Calu3 (cell line): ENCODE measurements around the gene DCTN3. TPM values are rescaled to one million over a fixed set of nuclear protein-coding genes. Genes with fewer than 3 reads are reported as not detected.
A peak's percentile ranks its signal among the peaks of the same experiment; 100 is the strongest.

Experiments
- BruUV-seq: library from RNA; stranded (reverse); fragments of 400-500 nt; replicated peaks from 2 replicates; lab custom pipeline; 2021; lab: Mats Ljungman, UMichigan
- CTCF ChIA-PET: fragments of 300-600 bp; sonication (Branson Sonifier 250); formaldehyde crosslinking; loops from one replicate; lab custom pipeline; 2022; ENCODE audit warnings: antibody characterized with exemption; lab: Charles Lee
- DNase-seq: peaks from one replicate; pipeline ENCODE4 v3.0.0; 2022
- H3K27ac Mint-ChIP-seq: one replicate; pipeline ENCODE4 v1.8.0; 2022; ENCODE audit warnings: mixed read lengths; ENCODE audit not compliant: unreplicated experiment
- H3K27me3 Mint-ChIP-seq: one replicate; pipeline ENCODE4 v1.8.0; 2022; ENCODE audit warnings: mixed read lengths; ENCODE audit not compliant: unreplicated experiment
- H3K36me3 Mint-ChIP-seq: one replicate; pipeline ENCODE4 v1.8.0; 2022; ENCODE audit warnings: mild to moderate bottlenecking, moderate library complexity, mixed read lengths; ENCODE audit not compliant: insufficient read depth, unreplicated experiment
- H3K4me1 Mint-ChIP-seq: one replicate; pipeline ENCODE4 v1.8.0; 2022; ENCODE audit warnings: mild to moderate bottlenecking, low read depth, mixed read lengths; ENCODE audit not compliant: unreplicated experiment
- H3K4me3 Mint-ChIP-seq: one replicate; pipeline ENCODE4 v1.8.0; 2022; ENCODE audit warnings: mild to moderate bottlenecking, low read depth, moderate library complexity, mixed read lengths; ENCODE audit not compliant: unreplicated experiment
- H3K9me3 Mint-ChIP-seq: one replicate; pipeline ENCODE4 v1.8.0; 2022; ENCODE audit warnings: low read depth, mixed read lengths; ENCODE audit not compliant: unreplicated experiment
- intact Hi-C: fragments of 100-400 bp; cut with micrococcal nuclease; formaldehyde crosslinking; loops from one replicate; pipeline ENCODE4 v1.10.0; 2022; ENCODE audit not compliant: unreplicated experiment
- total RNA-seq: library from RNA; stranded (reverse); gene quantifications from 2 replicates; pipeline ENCODE4 v1.2.3, GENCODE V29; 2022
- TF ChIP-seq, protein P1 (sequence below): fragments of 200-600 bp; IDR thresholded peaks from one replicate; pipeline ENCODE4 v1.8.0; 2022; ENCODE audit warnings: antibody characterized with exemption; ENCODE audit not compliant: unreplicated experiment

The DCTN3 gene
- total RNA-seq, 1 experiment from 2014 or later = 51.8 TPM

DNA sequence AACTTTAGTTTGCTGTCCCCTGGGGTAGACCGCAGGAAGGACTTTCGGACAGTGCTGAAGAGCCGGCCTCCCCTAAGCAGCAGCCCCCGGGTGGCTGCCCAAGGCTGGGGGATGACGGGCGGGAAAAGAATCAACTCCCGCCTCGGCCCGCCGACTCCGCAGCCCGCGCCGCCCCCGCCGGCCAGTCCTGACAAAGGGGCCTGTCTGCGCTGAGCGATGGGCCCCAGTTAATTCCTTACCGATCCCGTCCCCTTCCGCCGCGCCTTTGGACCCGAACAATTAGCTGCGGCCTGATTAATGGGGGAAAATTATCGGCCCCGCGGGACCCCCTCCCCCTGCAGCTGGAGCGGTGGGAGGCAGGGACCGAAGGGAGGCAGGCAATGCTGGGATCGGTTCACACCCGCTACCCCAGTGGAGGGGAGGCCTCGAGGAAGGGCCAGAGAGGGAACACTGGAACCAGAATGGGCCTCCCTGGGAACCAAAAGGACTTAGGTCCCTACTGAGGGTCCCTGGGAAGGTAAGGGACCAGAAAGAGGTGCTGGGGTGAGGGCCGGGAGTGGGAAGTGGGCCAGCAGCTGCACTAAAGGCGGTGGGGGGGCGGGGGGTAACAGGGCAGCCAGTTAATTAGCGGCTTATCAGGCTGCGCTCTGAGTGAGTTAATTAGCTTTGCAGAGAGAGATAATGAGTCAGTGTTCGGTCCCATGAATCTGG lies 4.3 kb upstream of the DCTN3 start:
- peaks cover 20% of the 10 kb centered on the region for H3K36me3 Mint-ChIP-seq
- H3K9me3 Mint-ChIP-seq = no peaks in the 10 kb centered on the region
- TF ChIP-seq, protein P1, sequence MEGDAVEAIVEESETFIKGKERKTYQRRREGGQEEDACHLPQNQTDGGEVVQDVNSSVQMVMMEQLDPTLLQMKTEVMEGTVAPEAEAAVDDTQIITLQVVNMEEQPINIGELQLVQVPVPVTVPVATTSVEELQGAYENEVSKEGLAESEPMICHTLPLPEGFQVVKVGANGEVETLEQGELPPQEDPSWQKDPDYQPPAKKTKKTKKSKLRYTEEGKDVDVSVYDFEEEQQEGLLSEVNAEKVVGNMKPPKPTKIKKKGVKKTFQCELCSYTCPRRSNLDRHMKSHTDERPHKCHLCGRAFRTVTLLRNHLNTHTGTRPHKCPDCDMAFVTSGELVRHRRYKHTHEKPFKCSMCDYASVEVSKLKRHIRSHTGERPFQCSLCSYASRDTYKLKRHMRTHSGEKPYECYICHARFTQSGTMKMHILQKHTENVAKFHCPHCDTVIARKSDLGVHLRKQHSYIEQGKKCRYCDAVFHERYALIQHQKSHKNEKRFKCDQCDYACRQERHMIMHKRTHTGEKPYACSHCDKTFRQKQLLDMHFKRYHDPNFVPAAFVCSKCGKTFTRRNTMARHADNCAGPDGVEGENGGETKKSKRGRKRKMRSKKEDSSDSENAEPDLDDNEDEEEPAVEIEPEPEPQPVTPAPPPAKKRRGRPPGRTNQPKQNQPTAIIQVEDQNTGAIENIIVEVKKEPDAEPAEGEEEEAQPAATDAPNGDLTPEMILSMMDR = no peak
- H3K4me3 Mint-ChIP-seq = no peak overlapping the region
- no peak for DNase-seq
- H3K27ac Mint-ChIP-seq = no peak overlapping the region
- no TSS peak for BruUV-seq
- intact Hi-C loops = no loop called here
- peaks cover 19% of the 10 kb centered on the region for H3K4me1 Mint-ChIP-seq
- peaks cover 46% of the 10 kb centered on the region for H3K27me3 Mint-ChIP-seq
- CTCF ChIA-PET = no interaction called here

DNA sequence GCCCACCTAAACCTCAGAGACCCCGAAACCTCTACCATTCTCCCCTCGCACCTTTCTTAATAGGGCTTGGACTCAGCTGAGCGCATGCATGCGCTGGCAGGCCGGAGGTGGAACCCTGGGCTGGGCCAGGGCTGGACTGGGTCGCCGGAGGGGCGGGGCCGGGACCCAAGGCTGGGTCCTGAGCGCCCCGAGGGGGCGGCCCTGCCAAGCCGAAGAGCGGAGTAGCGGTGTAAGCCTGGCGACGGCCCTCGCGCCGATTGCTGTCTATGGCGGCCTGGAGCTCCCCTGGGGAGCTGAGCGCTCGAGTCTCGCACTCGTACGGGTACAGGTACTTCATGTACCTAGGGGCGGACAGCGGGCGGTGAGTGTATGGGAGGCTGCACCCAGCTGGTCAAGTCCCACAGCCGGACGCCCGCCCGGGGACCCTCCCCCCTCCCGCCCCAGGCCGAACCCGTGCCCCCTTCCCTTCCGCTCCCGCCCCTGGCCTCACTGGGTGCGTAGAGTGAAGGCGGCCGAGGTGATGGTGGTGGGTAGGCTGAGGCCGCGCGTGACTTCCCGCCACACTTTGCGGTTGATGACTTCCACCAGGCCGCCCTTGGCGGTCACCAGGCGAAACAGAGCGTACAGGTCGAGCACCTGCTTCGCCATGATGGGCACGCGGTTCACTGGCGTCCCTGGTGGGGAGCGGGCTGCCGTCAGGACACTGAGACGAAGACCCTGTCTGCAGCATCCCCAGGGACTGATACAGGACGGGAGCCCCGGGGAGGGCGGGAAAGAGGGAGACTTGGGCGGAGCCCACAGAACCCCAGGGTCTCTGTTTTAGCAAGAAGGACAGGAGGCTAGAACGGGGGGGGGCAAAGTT lies 3.3 kb upstream of the DCTN3 start:
- H3K27ac Mint-ChIP-seq = no peak overlapping the region
- TF ChIP-seq, protein P1 = no peak
- intact Hi-C loops = no loop called here
- H3K36me3 Mint-ChIP-seq = peaks cover 23% of the 10 kb centered on the region
- H3K4me3 Mint-ChIP-seq = no peak overlapping the region
- H3K27me3 Mint-ChIP-seq = peaks cover 36% of the 10 kb centered on the region
- no peak for DNase-seq
- peaks cover 24% of the 10 kb centered on the region for H3K4me1 Mint-ChIP-seq
- H3K9me3 Mint-ChIP-seq = no peaks in the 10 kb centered on the region
- BruUV-seq = no TSS peak
- CTCF ChIA-PET = no interaction called here

DNA sequence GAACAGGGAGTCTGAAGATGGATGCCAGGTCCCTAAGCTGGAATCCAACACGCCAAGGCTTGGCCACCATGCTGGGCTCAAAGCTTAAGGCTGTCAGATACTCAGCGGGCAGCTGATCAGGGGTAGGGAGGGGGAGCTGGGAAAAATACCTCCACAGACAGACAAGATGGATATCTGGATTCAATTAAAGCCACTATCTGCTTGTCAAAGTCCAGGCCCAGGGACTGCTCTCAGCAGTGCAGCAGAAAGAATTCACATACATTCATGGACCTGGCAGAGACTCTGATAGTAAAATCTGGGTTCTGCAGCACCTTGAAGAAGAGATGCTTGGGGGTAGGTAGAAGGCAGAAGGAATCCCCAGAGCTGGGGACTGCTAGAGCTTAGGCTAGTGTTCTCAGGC lies 5.2 kb downstream of the DCTN3 start:
- H3K36me3 Mint-ChIP-seq = peaks cover 26% of the 10 kb centered on the region
- CTCF ChIA-PET = no interaction called here
- H3K27me3 Mint-ChIP-seq = no peaks in the 10 kb centered on the region
- intact Hi-C loops = no loop called here
- H3K27ac Mint-ChIP-seq = no peak overlapping the region
- no peaks in the 10 kb centered on the region for H3K9me3 Mint-ChIP-seq
- BruUV-seq = no TSS peak
- peaks cover 14% of the 10 kb centered on the region for H3K4me1 Mint-ChIP-seq
- no peak for DNase-seq
- no peak overlapping the region for H3K4me3 Mint-ChIP-seq
- TF ChIP-seq, protein P1 = no peak

DNA sequence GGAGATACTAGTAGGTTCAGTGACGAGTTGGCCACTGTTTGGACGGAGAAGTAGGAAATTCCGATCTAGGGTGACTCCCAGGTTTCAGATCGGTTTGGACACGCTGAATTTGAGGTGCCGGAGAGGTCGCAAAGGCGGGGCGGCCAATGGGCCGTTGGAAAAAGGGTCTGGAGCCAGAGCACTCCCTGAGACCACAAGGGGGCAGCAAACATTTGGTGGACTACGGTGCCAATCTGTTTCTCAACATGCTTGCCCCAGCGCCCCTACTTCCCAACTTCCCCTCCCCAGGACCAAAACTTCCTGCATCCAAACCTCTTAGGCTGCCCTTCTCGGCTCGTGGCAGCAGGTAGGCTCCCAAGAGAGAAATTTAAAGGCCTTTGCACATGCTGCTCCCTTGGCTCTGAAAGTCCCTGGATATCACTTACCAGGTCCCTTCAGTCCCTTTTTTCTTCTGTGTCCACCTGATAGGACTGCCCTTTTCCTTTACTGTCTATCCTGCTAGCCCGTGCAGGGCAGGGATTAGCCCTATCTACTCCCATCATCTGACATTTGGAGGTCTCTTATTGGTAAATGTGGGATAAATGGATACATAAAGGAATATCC lies 7.4 kb downstream of the DCTN3 start:
- CTCF ChIA-PET = interaction anchor here (0.6 to 1.0 kb wide), 2 partner anchors 21 to 434 kb away, joined by 3 to 5 read pairs; no protein-coding TSS in a partner anchor
- no peak overlapping the region for H3K27ac Mint-ChIP-seq
- peak overlapping the region; percentile 86 for H3K4me3 Mint-ChIP-seq
- H3K27me3 Mint-ChIP-seq = no peaks in the 10 kb centered on the region
- H3K9me3 Mint-ChIP-seq = no peaks in the 10 kb centered on the region
- no peaks in the 10 kb centered on the region for H3K4me1 Mint-ChIP-seq
- no TSS peak for BruUV-seq
- peak; percentile 79 for DNase-seq
- intact Hi-C loops = loop anchor here (1.0 kb wide), 1 partner anchor 21 kb away; no protein-coding TSS in a partner anchor
- TF ChIP-seq, protein P1 = peak; percentile 55
- peaks cover 16% of the 10 kb centered on the region for H3K36me3 Mint-ChIP-seq
